Measurements from ENCODE around the gene CAMTA1. TPM values are rescaled to one million over a fixed set of nuclear protein-coding genes. Genes with fewer than 3 reads are reported as not detected.

Gene CAMTA1
- polyA plus RNA-seq, 1 experiment: 23.1 TPM

GRCh38 chr1:7543718-7544090 is 758.5 kb downstream of the CAMTA1 start:
- TF ChIP-seq, protein P1, sequence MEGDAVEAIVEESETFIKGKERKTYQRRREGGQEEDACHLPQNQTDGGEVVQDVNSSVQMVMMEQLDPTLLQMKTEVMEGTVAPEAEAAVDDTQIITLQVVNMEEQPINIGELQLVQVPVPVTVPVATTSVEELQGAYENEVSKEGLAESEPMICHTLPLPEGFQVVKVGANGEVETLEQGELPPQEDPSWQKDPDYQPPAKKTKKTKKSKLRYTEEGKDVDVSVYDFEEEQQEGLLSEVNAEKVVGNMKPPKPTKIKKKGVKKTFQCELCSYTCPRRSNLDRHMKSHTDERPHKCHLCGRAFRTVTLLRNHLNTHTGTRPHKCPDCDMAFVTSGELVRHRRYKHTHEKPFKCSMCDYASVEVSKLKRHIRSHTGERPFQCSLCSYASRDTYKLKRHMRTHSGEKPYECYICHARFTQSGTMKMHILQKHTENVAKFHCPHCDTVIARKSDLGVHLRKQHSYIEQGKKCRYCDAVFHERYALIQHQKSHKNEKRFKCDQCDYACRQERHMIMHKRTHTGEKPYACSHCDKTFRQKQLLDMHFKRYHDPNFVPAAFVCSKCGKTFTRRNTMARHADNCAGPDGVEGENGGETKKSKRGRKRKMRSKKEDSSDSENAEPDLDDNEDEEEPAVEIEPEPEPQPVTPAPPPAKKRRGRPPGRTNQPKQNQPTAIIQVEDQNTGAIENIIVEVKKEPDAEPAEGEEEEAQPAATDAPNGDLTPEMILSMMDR (IDR thresholded peaks at IDR 0.05; ENCODE audit: insufficient read depth, low read depth, low read length): no peak
- Histone ChIP-seq H3K36me3 (ENCODE audit: control insufficient read depth, insufficient read depth, low read length) (no peaks in the 10 kb centered on the region), H3K27me3 (ENCODE audit: control insufficient read depth, insufficient read depth, low read length) (no peaks in the 10 kb centered on the region), H3K4me3 (ENCODE audit: low read depth, low read length) (no peak overlapping the region)
- ChIA-PET POLR2A (no interaction called here), CTCF (no interaction called here)
- DNase-seq (ENCODE audit: low read depth): no peak

DNA sequence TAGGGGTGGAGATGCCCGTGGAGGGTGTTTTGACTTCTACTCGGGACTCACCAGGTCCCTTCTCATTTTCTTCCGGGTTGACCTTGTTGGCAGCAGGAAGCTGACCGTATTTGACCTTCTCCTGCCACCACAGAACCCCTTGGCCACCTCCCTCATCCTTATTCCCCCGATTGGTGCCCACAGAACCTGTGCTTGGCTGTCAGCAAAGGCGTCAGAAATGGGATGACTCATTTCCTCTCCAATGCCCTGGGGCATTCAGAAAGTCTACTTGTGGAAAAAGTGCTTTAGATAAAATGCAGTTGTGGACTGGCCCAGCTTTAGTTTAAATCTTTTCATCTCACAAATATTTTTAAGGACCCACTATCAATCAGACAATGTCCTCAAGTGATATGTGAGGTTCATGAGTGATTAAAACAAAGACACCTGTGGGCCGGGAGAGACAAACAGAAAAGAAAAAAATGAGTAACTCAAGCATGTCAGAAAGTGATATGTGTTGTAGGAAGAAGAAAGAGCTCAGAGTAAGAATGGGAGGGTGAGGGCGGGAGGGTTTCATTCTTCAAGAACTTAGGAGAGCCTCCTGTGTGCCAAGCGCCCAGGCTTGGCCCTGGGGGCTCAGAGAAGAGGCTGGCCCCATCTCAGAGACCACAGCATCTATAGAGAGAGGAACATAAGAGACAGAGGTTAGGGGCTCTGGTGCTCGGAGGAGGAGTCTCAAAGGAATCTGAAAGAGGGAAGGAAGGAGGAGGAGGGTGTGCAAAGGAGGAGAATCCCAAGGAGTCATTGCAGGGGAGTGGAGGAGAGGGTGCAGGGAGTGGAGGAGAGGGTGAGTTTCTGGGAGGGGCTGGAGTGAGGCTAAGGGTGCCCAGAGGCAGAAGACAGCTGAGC is 764.3 kb downstream of the CAMTA1 start:
- peak; percentile 26 for DNase-seq (ENCODE audit: low read depth)
- ChIA-PET CTCF (no interaction called here), POLR2A (no interaction called here)
- TF ChIP-seq, protein P1 (IDR thresholded peaks at IDR 0.05; ENCODE audit: insufficient read depth, low read depth, low read length): no peak
- H3K4me3 ChIP-seq (ENCODE audit: low read depth, low read length): no peak overlapping the region
- no peaks in the 10 kb centered on the region for H3K36me3 ChIP-seq (ENCODE audit: control insufficient read depth, insufficient read depth, low read length)
- no peaks in the 10 kb centered on the region; the same call in 1 of the 2 replicates for H3K27me3 ChIP-seq (ENCODE audit: control insufficient read depth, insufficient read depth, low read length)

DNA sequence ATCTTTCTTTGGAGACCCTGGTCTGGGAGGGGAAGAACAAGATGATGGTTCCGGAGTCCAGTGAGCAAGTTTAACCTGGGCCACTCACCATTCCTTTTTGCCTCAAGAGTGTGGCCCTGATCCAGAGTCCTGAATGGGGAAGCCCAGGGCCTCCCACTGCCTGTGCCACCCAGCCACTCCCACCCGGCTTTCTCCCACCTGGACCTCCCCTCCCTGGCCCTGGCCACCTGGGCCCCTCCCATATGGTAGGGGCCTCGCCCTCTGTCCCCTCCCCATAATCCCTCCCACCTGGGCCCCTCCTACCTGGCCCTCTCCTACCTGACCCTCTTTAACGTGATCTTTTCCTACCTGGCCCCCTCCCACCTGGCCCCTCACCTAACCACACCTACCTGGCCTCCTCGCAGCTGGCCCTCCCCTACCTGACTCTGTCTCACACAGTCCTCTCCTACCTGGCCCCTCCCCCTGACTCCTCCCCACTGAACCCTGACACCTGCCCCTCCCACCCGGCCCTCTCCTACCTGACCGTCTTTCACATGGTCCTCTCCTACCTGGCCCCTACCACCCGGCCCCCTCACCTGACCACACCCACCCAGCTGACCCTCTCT is 765.1 kb downstream of the CAMTA1 start:
- DNase-seq (ENCODE audit: low read depth): no peak
- Histone ChIP-seq H3K36me3 (ENCODE audit: control insufficient read depth, insufficient read depth, low read length) (no peaks in the 10 kb centered on the region), H3K27me3 (ENCODE audit: control insufficient read depth, insufficient read depth, low read length) (no peaks in the 10 kb centered on the region; the same call in 1 of the 2 replicates), H3K4me3 (ENCODE audit: low read depth, low read length) (no peak overlapping the region)
- ChIA-PET CTCF (interaction anchor here (1.5 kb wide), 1 partner anchor 10 kb away, joined by 3 read pairs; no protein-coding TSS in a partner anchor), POLR2A (no interaction called here)
- TF ChIP-seq, protein P1 (IDR thresholded peaks at IDR 0.05; ENCODE audit: insufficient read depth, low read depth, low read length): no peak

DNA sequence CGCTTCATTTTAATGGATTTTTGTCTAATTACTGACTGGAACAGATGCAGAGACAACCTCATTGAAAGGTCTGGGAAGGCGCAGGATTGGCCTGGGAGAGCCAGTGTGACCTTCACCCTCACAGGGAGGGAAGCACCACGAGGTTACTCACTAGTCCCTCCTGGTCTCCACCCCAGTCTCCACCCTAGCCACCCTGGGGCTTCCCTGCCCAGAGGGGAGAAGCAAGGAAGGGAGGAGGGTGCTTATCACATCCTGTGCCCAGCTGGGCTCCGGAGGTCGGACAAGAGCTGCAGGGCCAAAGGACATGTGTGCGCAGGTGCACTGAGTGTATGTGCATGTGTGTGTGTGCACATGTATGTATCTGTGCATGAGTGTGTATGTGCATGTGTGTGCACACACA is 765.7 kb downstream of the CAMTA1 start:
- Histone ChIP-seq H3K36me3 (ENCODE audit: control insufficient read depth, insufficient read depth, low read length) (no peaks in the 10 kb centered on the region), H3K27me3 (ENCODE audit: control insufficient read depth, insufficient read depth, low read length) (no peaks in the 10 kb centered on the region; the same call in none of the 2 replicates), H3K4me3 (ENCODE audit: low read depth, low read length) (no peak overlapping the region)
- TF ChIP-seq, protein P1 (IDR thresholded peaks at IDR 0.05; ENCODE audit: insufficient read depth, low read depth, low read length): no peak
- CTCF ChIA-PET: interaction anchor here (1.5 kb wide), 1 partner anchor 11 kb away, joined by 3 read pairs; no protein-coding TSS in a partner anchor
- POLR2A ChIA-PET: no interaction called here
- DNase-seq (ENCODE audit: low read depth): no peak

- Histone ChIP-seq H3K4me3 (ENCODE audit: low read depth, low read length) (no peak overlapping the region), H3K27me3 (ENCODE audit: control insufficient read depth, insufficient read depth, low read length) (no peaks in the 10 kb centered on the region; the same call in none of the 2 replicates), H3K36me3 (ENCODE audit: control insufficient read depth, insufficient read depth, low read length) (no peaks in the 10 kb centered on the region)
- ChIA-PET CTCF (interaction anchor here (1.4 to 1.5 kb wide), 2 partner anchors 11 to 457 kb away, joined by 3 read pairs; no protein-coding TSS in a partner anchor), POLR2A (no interaction called here)
- no peak for DNase-seq (ENCODE audit: low read depth)
- TF ChIP-seq, protein P1 (IDR thresholded peaks at IDR 0.05; ENCODE audit: insufficient read depth, low read depth, low read length): no peak
Observed at GRCh38 chr1:7551442-7551841, 766.2 kb downstream of the CAMTA1 start.
